B cell (primary cell): Measurements from ENCODE around the gene TSPO. TPM values are rescaled to one million over a fixed set of nuclear protein-coding genes. Genes with fewer than 3 reads are reported as not detected.

ENCODE experiments used
- ATAC-seq: fragments of 200-7000 bp; cut with Tn5 transposase; one replicate; pipeline ENCODE4 v1.10.0; 2021; ENCODE audit warnings: low read depth, mild to moderate bottlenecking, moderate number of reproducible peaks, moderate library complexity
- CTCF ChIA-PET: fragments of 350-600 bp; sonication (Branson Sonifier 250); formaldehyde crosslinking; loops from one replicate; lab custom pipeline; 2021; ENCODE audit warnings: antibody characterized with exemption, inconsistent platforms; lab: Charles Lee
- POLR2A ChIA-PET: fragments of 350-600 bp; sonication (Branson Sonifier 250); formaldehyde crosslinking; loops from one replicate; lab custom pipeline; 2021; ENCODE audit warnings: antibody characterized with exemption; lab: Charles Lee
- DNase-seq: peaks from one replicate; pipeline ENCODE4 v3.0.0; 2013
- H2AFZ ChIP-seq: 2 replicates; pipeline ENCODE4 v1.6.1; 2012; ENCODE audit warnings: mild to moderate bottlenecking, low read depth, low read length; ENCODE audit not compliant: insufficient read depth, poor library complexity, severe bottlenecking
- H3K27ac ChIP-seq, 2 donors: 1 replicate in 1 of 2; 2 replicates in 1 of 2; pipeline ENCODE4 v1.5.1; 2012 to 2013; ENCODE audit warnings: low read length in 2 of 2, mild to moderate bottlenecking in 2 of 2, moderate library complexity in 1 of 2
- H3K27me3 ChIP-seq, 4 experiments: fragments of 200-600 bp in 1 of 4; sonication (generic) in 1 of 4; replicated peaks in 1 of 4; 1 replicate in 2 of 4; 2 replicates in 2 of 4; pipeline versions ENCODE4 v1.6.1 to v1.7.0; 2013 to 2016; ENCODE audit warnings: low read length in 3 of 4, mild to moderate bottlenecking in 2 of 4, mixed read lengths in 1 of 4, moderate library complexity in 1 of 4; ENCODE audit not compliant: insufficient read depth in 4 of 4, control insufficient read depth in 3 of 4; ENCODE audit errors: control extremely low read depth in 1 of 4
- H3K36me3 ChIP-seq, 2 experiments: replicated peaks in 1 of 2; 1 replicate in 1 of 2; 2 replicates in 1 of 2; pipeline versions ENCODE4 v1.6.1 to v1.7.1; 2013; ENCODE audit warnings: low read length in 1 of 2; ENCODE audit not compliant: insufficient read depth in 2 of 2, control insufficient read depth in 1 of 2; ENCODE audit errors: control extremely low read depth in 1 of 2, extremely low read depth in 1 of 2
- H3K4me1 ChIP-seq, 2 donors: fragments of 200-600 bp in 1 of 2; sonication (generic) in 1 of 2; 1 replicate in 1 of 2; 2 replicates in 1 of 2; pipeline versions ENCODE4 v1.5.1 to v1.6.1; 2013 to 2017; ENCODE audit warnings: low read length in 2 of 2; ENCODE audit not compliant: control insufficient read depth in 2 of 2, insufficient read depth in 2 of 2
- H3K4me2 ChIP-seq: replicated peaks from 2 replicates; pipeline ENCODE3; 2012; ENCODE audit warnings: mild to moderate bottlenecking, low read depth, low read length; ENCODE audit not compliant: poor library complexity, severe bottlenecking
- H3K4me3 ChIP-seq, 5 experiments: fragments of 200-600 bp in 1 of 5; sonication (generic) in 1 of 5; 1 replicate in 3 of 5; 2 replicates in 2 of 5; pipeline versions ENCODE4 v1.5.1 to v1.7.0; 2011 to 2016; ENCODE audit warnings: low read length in 4 of 5, mild to moderate bottlenecking in 4 of 5, low read depth in 2 of 5, control low read depth in 1 of 5, moderate library complexity in 1 of 5; ENCODE audit not compliant: insufficient read depth in 1 of 5; ENCODE audit errors: control extremely low read depth in 1 of 5, extremely low read depth in 1 of 5
- H3K79me2 ChIP-seq: fragments of 200-600 bp; sonication (generic); one replicate; pipeline ENCODE4 v1.6.0; 2016; ENCODE audit warnings: low read length; ENCODE audit not compliant: control insufficient read depth, insufficient read depth
- H3K9ac ChIP-seq: fragments of 200-600 bp; sonication (generic); 2 replicates; pipeline ENCODE4 v1.6.1; 2017; ENCODE audit warnings: mild to moderate bottlenecking, low read length, moderate library complexity
- H3K9me3 ChIP-seq, 3 donors: one replicate each; pipeline versions ENCODE4 v1.6.1 to v1.7.1; 2013; ENCODE audit warnings: low read length in 2 of 3; ENCODE audit not compliant: control insufficient read depth in 2 of 3, insufficient read depth in 1 of 3; ENCODE audit errors: control extremely low read depth in 1 of 3
- H4K20me1 ChIP-seq: 2 replicates; pipeline ENCODE4 v1.6.0; 2012; ENCODE audit warnings: mild to moderate bottlenecking, low read length; ENCODE audit not compliant: insufficient read depth, control insufficient read depth, poor library complexity, severe bottlenecking
- H3K27ac Mint-ChIP-seq: one replicate; pipeline ENCODE4 v1.8.0; 2021; ENCODE audit warnings: mixed read lengths
- H3K27me3 Mint-ChIP-seq: one replicate; pipeline ENCODE4 v1.8.0; 2021; ENCODE audit warnings: mixed read lengths
- H3K4me1 Mint-ChIP-seq: one replicate; pipeline ENCODE4 v1.8.0; 2021; ENCODE audit warnings: mixed read lengths
- H3K4me3 Mint-ChIP-seq: one replicate; pipeline ENCODE4 v1.8.0; 2021; ENCODE audit warnings: mixed read lengths
- H3K9me3 Mint-ChIP-seq: one replicate; pipeline ENCODE4 v1.8.0; 2022; ENCODE audit warnings: mixed read lengths; ENCODE audit not compliant: insufficient read depth
- EZH2 ChIP-seq: IDR thresholded peaks from 2 replicates; pipeline ENCODE4 v1.6.1; 2012; ENCODE audit warnings: borderline replicate concordance, low read depth, mild to moderate bottlenecking, moderate library complexity, low read length; ENCODE audit not compliant: insufficient read depth, poor library complexity, severe bottlenecking
- WGBS: methylation state at CpG from one replicate; pipeline ENCODE4 v1.1.5; 2013; ENCODE audit warnings: missing lambda C conversion rate; ENCODE audit not compliant: insufficient coverage; 5-methylcytosine and 5-hydroxymethylcytosine counted together
- intact Hi-C: fragments of 100-400 bp; cut with micrococcal nuclease; formaldehyde crosslinking; loops from one replicate; pipeline ENCODE4 v1.10.0; 2022
- polyA plus RNA-seq: library from polyadenylated mRNA; depleted of rRNA; stranded (reverse); fragments of >200 nt; gene quantifications from 2 replicates; pipeline ENCODE4 v1.2.3, GENCODE V29; 2012
- total RNA-seq, 2 donors: library from RNA; stranded (reverse); fragments of 120-200 nt in 1 of 2; gene quantifications; 1 replicate in 1 of 2; 2 replicates in 1 of 2; pipeline versions ENCODE4 v1.2.3 to v1.2.4, GENCODE V29; 2013 to 2022
- TF ChIP-seq, protein P1 (sequence below): fragments of 200-600 bp; IDR thresholded peaks from one replicate; pipeline ENCODE4 v1.8.0; 2022; ENCODE audit warnings: antibody characterized with exemption, mild to moderate bottlenecking

The TSPO gene
- total and polyA plus RNA-seq, 2 donors (not counting 1 experiment from before 2014, with no cell fraction given): 54.9 to 94.2 TPM

DNA sequence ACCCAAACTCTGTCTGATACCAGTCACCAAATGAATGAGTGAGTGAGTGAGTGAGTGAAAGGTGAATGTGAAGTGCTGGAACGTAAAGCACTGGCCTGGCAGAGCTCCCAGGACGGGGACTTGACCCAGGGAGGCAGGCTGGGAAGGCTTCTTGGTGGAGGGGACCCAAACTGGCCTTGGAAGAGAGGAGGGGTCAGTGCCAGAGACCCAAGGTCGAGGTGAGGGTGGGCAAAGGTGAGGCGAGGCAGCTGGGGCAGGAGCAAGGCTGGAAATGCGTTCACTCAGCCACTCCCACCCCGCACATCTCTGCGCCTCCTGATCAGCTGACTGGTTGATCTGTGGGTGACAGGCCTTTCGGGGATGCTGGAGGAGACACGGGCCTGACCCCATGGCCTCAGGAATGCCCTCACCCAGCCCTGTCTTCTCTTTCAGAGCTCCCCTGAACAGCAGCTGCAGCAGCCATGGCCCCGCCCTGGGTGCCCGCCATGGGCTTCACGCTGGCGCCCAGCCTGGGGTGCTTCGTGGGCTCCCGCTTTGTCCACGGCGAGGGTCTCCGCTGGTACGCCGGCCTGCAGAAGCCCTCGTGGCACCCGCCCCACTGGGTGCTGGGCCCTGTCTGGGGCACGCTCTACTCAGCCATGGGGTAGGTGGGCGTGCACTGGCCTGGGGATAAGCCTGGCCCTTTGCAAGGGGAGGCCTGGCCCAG, 7.6 kb downstream of the TSPO start:
- Histone ChIP-seq H3K79me2 (no peaks in the 10 kb centered on the region), H4K20me1 (peaks cover 23% of the 10 kb centered on the region), H3K27ac (no peak overlapping the region), H3K36me3 (peaks cover 0 to 5% of the 10 kb centered on the region in 2 experiments), H3K4me2 (no peak overlapping the region), H3K9ac (no peak overlapping the region), H3K27me3 (no peaks in the 10 kb centered on the region), H3K4me1 (peaks cover 0 to 8% of the 10 kb centered on the region in 2 donors), H3K9me3 (no peaks in the 10 kb centered on the region), H2AFZ (no peak overlapping the region), H3K4me3 (no peak overlapping the region)
- no peak for TF ChIP-seq EZH2
- TF ChIP-seq, protein P1, sequence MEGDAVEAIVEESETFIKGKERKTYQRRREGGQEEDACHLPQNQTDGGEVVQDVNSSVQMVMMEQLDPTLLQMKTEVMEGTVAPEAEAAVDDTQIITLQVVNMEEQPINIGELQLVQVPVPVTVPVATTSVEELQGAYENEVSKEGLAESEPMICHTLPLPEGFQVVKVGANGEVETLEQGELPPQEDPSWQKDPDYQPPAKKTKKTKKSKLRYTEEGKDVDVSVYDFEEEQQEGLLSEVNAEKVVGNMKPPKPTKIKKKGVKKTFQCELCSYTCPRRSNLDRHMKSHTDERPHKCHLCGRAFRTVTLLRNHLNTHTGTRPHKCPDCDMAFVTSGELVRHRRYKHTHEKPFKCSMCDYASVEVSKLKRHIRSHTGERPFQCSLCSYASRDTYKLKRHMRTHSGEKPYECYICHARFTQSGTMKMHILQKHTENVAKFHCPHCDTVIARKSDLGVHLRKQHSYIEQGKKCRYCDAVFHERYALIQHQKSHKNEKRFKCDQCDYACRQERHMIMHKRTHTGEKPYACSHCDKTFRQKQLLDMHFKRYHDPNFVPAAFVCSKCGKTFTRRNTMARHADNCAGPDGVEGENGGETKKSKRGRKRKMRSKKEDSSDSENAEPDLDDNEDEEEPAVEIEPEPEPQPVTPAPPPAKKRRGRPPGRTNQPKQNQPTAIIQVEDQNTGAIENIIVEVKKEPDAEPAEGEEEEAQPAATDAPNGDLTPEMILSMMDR: no peak
- ChIA-PET POLR2A (interaction anchor here (0.6 kb wide), 1 partner anchor 1120 kb away, joined by 3 read pairs; no protein-coding TSS in a partner anchor), CTCF (no interaction called here)
- H3K27ac Mint-ChIP-seq: no peak overlapping the region
- H3K27me3 Mint-ChIP-seq: no peaks in the 10 kb centered on the region
- ATAC-seq: no peak
- WGBS: 96% methylated on average over 22 of the region's 24 CpGs
- intact Hi-C loops: no loop called here
- peaks cover 14% of the 10 kb centered on the region for H3K4me1 Mint-ChIP-seq
- no peaks in the 10 kb centered on the region for H3K9me3 Mint-ChIP-seq
- H3K4me3 Mint-ChIP-seq: no peak overlapping the region
- DNase-seq: no peak

DNA sequence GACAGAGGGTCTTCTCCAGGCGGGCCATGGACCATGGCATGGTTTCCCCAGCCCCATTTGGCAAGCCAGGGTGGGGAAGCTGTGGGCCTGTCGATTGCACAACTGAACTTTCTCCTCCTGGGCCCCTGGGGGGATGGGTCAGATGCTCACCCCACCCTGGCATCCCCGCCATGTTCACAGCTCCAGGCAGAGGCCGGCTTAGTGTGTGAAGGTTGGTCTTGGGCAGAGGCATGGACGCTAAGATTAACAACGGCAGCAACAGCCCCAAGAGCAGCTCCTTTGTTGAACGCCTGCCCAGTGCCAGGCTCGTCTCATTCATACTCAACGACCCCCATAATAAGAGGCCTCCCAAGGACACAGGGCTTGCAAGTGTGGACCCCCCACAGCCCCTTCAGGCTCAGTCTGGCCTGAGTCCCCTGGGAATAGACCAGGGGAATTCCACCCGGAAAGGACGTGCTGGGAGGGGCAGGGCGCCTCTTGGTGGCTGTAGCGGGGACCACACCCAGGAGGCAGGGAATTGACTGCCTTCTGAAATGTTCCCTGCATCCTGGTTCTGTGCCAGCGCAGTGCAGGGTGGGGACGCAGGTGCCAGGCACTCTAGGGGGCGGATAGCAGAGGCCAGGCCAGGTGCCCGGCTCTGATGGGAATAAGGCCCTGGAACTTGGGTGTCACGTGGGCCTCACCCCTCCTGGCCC, 8.3 kb downstream of the TSPO start:
- peaks cover 0 to 12% of the 10 kb centered on the region in 2 donors for H3K4me1 ChIP-seq
- no peak overlapping the region for H3K4me3 ChIP-seq
- no peak overlapping the region for H3K27ac ChIP-seq
- no peak overlapping the region for H3K27ac Mint-ChIP-seq
- no peak overlapping the region for H2AFZ ChIP-seq
- no peaks in the 10 kb centered on the region for H3K27me3 Mint-ChIP-seq
- peaks cover 22% of the 10 kb centered on the region for H4K20me1 ChIP-seq
- H3K4me1 Mint-ChIP-seq: peaks cover 16% of the 10 kb centered on the region
- no peaks in the 10 kb centered on the region for H3K27me3 ChIP-seq
- intact Hi-C loops: no loop called here
- CTCF ChIA-PET: no interaction called here
- no peak overlapping the region for H3K9ac ChIP-seq
- ATAC-seq: no peak
- no peaks in the 10 kb centered on the region for H3K79me2 ChIP-seq
- no peaks in the 10 kb centered on the region for H3K9me3 Mint-ChIP-seq
- no peak overlapping the region for H3K4me3 Mint-ChIP-seq
- no peak for DNase-seq
- peaks cover 0 to 5% of the 10 kb centered on the region in 2 experiments for H3K36me3 ChIP-seq
- H3K4me2 ChIP-seq: no peak overlapping the region
- POLR2A ChIA-PET: interaction anchor here (0.6 kb wide), 1 partner anchor 1120 kb away, joined by 3 read pairs; no protein-coding TSS in a partner anchor
- TF ChIP-seq EZH2: no peak
- TF ChIP-seq, protein P1: peak; percentile 13
- WGBS: 92% methylated on average over 14 of the region's 18 CpGs
- H3K9me3 ChIP-seq: no peaks in the 10 kb centered on the region
